T-helper 22 cell (primary cell): Measurements from ENCODE around the gene STRN3.
A peak's percentile ranks its signal among the peaks of the same experiment; 100 is the strongest.
"Not testable (repeated sequence)": the region's sequence is repeated elsewhere in the genome, so short reads cannot be mapped to it uniquely, and the experiment has no call there.

Source experiments
- DNase-seq: peaks from one replicate; pipeline ENCODE4 v3.0.0-alpha.2; 2020; ENCODE audit warnings: low read depth

STRN3 gene

DNA sequence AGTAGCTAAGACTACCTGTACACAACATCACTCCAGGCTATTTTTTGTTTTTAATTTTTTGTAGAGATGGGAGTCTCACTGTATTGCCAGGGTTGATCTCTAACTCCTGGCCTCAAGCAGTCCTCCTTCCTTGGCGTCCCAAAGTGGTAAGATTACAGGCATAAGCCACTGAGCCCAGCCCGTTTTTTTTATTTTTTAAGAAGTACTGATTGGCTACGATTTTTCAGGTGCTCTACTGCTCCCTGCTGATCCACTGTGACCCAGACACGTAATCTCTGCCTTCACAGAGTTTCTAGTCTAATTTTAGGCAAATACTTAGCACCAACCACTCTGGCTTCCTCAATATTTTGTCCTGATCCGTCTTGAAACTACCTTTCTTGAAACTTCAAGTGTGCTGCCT is 4.3 kb upstream of the STRN3 start:
- DNase-seq: no peak

DNA sequence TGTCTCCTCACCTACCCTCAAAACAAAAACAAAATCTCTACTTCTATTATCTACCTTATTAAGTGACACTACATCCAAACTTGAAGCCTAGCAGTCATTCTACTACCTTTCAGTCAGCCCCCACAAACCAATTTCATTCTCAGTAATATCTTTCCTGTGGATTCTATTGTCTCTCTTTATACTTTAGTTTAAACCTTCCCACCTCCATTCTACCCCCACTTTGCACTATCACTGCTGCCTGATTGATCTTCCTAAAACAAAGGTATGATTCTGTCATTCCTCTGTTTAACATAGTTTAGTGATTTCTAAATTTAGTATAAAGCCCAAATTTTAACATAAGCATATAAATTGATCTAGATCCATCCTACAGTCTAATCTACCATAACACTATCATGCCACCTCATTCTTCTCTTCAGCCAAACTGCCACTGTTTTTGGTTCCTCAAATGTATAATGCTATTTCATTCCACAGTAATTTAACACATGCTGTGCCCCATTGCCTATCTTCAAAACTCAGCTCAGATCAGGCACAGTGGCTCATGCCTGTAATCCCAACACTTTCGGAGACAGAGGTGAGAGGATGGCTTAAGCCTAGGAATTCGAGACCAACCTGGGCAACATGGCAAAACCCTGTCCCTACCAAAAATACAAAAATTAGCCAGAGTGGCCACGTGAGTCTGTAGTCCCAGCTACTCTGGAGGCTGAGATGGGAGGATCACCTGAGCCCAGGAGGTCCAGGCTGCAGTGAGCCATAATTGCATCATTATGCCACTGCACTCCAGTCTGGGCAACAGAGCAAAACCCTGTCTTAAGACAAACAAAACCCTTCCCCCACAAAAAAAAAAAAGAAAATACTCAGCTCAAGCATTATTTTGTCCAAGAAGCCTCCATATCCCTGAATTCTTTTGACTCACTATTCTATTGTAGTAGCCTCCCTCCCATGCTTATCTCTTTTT is 3.1 kb upstream of the STRN3 start:
- DNase-seq: no peak

DNA sequence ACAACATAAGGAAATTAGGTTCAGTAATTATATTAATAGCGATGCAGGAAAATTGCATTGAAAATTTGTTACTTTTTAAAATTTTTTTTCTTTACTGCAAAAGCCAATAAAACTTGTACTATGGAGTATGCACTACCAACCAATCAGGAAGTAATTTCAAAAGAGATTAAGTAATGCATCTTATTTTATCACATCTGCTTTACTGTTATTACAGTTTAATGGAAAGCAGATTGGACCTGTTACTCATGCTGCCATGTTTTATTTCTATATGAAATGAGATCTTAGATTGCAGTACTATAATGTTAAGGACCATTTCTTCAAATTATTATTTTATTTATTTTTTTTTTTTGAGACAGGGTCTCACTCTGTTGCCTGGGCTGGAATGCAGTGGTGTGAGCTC is 1.7 kb upstream of the STRN3 start:
- DNase-seq: no peak

DNA sequence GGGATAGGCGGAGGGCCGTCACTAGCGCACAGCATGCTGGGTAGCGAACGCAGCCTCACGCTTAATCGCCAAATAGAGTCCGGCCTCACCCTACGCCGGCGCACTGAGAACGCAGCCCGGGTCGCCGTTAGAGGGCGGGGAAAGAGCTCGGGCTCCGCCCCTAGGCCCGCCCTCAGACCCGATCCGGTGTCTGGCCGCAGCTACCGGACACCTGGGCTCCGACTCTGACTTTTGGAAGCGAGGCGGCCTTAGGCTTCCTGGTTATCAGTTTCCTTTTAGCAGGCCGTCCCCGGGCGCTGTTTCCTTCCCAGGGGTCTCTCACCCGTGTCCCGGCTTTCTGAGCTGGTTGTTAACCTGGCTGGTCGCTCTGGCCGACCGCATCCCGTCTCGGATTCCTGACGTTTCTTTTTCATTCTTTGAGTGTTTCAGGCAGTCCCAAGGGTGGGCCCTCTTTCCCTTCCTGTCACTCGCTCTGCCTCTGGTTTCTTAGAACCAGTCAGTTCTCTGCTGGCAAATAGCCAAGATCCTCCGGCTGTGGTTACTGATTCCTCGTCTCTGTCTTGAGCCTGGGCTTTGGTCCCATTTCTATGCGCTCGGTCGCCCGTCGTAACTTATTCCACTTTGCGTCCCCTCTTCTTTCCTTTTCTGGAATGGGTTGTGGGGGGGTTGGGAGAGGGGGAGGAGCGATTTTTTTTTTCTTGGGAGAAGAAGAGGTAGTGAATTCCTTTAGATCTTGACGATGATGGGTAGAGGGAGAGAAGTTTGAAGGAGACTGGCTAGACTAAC is 464 bp upstream of the STRN3 start:
- peak; percentile 87 for DNase-seq

DNA sequence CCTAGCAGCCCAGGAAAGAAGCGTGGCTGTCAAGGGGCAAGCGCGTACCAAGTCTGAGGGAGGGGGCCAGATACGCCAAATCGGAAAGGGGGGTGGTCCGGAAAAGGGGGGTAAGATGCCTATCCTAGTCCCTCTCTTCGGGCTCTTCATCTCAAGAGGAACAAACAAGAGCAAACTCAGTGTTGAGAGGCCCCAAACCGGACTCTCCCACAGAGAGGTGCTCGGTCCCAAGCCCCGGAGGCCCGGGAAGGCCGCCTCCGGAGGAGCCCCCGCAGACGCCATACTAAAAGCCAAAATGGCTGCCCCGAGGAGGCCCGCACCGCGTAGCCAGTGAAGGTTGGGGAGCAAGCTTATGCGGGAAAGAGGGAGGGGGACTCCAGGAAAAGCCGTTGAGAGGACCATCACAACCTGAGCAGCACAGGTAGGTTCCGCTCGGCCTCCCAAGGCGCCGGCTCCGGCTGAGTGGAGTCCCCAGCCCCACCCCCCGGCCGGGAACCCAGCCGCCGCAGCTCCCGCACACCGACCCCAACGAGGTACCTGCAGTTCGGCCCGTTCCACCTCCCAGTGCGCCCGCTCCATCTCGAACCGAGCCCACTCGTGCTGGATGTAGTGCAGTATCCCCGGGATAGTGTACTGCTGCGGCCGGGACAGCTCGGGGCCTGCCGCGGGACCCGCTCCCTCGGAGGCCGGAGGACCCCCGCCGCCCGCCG is 657 bp downstream of the STRN3 start, which contains the start of gene AP4S1:
Gene AP4S1, plus strand, starts transcription at position 283 of the 710 bp plus-strand sequence. CDS start 40,548 bp downstream, outside the sequence.
- DNase-seq: peak; percentile 11

DNA sequence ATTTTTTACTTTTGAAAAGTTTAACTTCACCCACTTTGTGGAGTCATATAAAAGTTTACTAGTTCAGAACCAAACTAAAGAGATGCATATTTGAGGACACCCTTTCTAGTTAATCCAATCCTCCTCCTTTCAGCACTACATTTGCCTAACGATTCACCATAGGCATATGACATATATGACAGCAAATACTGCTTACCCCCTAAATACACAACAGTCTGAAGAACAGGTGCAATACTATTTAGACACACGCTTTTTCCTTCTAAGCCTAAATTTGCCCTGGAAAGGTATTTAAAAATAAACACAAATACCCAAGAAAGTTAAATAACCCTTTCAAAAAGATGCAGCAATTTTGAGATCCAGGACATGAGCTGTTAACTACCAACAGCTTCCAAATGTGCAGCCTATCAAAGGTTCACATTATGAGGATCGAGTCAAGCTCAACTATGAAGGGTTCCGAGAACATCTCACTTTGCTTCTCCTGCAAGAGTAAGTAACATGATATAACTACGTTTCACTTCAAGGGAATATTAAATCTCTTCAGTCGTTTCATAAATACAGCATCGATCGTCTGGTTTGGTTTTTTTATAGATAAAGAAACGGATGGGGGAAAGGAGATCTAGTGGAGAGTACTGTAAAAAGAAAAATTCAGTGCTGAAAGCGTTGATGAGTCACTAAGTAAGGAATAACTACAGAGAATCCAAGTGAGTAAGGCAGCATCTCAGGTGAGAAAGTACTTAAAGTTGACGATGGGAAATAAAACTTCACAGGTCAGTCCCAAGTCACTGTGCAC is 1.4 kb downstream of the STRN3 start:
- DNase-seq: no peak

DNA sequence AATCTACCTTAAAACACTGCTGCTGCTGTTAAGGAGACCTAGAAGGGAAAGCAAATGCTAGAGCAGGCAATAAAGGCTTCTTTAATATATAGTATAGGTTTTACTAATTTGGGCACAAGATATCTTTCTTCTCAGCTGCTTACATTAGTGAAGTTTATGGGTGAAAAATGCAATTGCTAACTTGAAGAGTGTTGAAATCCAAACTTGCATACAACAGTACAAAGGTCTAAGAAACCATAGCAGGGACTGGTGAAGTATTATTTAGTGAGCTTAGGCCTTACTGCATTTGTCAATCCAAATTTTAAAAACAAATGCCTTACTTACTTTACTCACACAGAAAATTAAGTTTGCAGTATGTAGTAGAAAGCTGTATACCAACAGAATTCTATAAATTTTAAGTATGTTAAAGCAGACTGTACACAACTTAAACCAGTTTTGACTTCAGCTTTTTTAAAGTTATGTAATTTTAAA is 2.1 kb downstream of the STRN3 start:
- no peak for DNase-seq

DNA sequence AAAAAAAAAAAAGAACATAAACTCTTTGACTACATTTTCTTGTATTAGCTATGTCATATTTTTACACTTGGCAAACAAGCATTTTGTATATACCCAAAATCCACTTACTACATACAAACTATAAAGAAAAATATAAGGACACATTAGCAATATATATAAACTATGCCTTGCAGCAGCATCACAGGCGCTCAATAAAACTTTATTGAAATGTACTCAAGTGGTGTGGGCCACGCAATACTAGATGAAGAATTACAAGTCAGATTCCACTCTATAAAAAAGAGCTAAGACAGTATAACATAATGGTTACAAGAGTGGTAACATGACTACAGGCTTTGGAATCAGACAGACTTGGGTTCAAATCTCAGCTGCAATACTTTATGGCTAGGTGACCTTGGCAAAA is 3.8 kb downstream of the STRN3 start:
- DNase-seq: no peak

DNA sequence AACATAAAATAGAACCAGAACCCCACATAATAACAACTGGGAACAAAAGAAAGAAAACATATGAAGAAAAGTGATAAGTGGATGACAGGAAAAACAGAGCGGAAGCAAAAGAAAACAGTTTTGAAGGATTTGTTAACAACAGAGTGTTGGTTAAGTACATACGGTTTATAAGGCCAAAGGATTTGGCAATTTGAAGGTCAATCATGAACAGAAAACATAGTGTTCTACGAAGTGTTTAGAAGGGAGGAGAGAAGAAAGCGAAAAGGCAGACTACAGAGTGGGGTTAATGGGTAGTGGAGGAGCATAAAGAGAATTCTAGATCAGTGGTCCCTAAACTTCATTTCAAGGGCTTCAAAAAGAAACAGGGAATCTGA is 4.6 kb downstream of the STRN3 start:
- DNase-seq: no peak

DNA sequence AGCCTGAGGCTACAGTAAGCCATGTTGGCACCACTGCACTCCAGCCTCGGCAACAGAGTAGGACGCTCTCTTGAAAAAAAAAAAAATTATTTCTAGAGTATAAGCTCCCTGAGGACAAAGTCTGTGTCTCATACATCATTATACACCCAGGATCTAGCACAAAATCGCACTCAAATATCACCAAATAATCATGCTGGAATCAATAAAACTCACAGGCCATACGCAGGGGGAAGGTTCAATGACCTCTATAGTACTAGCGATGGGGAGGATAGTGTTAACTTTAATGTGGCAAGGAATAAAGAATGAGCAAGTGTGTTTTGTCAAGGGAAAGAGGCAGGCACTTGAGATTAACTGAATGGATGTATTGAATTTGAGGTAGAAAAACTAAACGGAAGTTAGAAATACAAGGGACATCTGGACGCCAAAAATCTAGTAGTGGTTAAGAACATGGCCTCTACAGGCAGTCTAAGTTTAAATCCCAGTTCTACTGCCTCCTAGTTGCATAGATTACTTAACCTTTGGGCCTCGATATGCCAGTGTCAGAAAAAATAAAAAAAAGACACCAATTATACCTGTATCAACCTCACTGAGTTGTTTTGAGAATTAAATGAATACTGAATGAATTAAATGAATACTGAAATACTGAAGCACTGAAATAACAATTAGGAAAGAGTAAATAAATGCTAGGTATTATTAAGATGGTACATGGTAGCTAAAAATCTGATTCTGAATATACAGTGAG is 5.2 kb downstream of the STRN3 start:
- no peak for DNase-seq

DNA sequence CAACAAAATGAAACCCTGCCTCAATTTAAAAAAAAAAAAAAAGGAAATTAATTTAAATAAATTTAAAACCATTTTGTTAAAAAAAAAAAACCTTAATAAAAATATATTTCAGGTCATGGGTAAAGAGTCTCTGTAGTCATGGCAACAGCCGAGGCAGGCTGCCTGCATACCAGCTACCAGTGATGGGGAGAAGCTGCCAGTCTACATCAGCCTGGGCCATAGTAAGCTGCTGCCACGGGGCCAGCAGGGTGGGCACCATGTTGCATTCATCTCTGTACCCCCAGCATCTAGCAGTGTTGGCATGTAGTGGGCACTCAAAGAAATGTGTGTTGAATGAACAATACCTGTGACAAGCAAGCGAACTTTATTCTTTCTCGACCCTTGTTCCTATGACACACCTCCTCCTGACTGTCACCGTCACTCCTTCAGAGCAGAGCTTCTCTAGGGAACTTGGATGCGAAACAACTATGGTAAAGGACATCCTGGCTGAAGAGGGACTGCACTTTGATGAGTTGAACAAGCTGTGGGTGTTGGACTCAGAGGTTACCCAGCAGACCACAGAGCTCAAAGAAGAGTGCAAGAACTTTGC is 8.0 kb downstream of the STRN3 start:
- DNase-seq: no peak

DNA sequence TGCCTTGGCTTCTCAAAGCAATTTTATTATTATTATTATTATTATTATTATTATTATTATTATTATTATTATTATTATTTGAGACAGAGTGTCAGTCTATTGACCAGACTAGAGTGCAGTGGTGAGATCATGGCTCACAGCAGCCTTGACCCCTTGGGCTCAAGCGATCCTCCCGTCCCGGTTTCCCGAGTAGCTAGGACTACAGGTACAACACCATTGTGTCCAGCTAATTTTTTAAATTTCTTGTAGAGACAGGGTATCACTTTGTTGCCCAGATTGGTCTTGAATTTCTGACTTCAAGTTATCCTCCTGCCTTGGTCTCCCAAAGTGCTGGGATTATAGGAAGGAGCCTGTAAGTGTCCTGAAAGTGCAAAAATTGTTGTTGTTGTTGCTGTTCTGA is 12.3 kb downstream of the STRN3 start:
- DNase-seq: no peak

DNA sequence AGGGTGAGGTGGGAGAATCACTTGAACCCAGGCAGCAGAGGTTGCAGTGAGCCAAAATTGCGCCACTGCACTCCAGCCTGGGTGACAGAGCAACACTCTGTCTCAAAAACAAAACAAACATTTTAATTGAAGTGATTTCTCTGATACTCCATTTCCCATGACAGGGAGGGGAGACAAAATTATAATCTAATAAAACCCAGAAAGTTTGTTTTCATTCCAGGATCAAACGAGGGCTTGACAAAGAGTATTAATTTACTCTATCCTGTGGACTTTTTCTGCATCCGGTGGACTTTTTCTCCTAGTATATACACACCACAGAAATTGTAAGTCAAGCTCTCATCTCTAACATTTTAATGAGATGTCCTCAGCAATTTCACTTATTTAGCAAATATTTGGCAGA is 15.2 kb downstream of the STRN3 start:
- DNase-seq: no peak

DNA sequence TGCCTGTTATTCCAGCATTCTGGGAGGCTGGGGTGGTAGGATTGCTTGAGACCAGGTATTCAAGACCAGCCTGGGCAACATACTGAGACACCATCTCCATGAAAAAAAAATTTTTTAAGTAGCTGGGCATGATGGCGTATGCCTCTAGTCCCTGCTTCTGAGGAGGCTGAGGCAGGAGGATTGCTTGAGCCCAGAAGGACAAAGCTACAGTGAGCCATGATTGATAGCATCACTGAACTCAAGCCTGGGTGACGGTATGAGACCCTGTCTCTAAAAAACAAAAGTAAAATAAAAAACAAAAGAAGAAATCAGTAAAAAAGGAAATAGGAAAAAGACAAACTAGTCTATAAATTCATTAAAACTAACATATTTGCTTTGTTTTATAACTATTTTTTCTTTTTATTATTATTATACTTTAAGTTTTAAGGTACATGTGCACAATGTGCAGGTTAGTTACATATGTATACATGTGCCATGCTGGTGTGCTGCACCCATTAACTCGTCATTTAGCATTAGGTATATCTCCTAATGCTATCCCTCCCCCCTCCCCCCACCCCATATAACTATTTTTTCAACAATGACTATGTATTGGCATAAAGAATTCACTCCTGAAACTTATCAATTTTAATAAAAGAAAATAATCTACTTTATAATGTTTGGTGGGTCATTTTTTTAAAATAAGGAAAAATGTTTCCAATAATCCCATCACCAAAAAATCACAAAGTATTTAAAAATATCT is 16.2 kb downstream of the STRN3 start:
- no peak for DNase-seq

DNA sequence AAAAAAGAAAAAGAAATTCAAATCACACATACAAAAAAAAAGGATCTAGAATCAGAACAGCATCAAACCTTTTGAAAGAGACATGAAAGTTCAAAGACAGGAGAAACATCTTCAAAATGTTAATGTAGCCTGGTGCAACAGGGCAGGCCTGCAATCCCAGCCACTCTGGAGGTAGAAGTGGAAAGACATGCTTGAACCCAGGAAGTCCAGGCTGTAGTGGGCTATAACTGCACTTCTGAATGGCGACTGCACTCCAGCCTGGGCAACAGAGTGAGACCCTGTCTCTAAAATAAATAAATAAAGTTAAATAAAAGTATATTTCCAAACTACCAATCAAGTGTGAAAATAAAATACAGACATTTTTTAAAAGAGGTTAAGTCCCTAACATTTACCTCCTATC is 19.5 kb downstream of the STRN3 start:
- DNase-seq: no peak

DNA sequence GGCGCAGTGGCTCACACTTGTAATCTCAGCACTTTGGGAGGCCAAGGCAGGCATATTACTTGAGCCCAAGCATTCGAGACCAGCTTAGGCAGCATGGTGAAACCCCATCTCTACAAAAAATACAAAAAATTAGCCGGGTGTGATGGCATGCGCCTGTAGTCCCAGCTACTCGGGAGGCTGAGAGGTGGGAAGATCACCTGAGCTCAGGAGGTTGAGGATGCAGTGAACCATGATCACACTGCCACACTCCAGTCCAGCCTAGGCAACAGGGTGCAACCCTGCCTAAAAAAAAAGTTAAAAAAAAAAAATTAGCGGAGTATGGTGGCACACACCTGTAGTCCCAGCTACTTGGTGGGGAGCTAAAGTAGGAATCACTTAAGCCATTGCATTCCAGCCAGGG is 22.2 kb downstream of the STRN3 start:
- not testable (repeated sequence) for DNase-seq

DNA sequence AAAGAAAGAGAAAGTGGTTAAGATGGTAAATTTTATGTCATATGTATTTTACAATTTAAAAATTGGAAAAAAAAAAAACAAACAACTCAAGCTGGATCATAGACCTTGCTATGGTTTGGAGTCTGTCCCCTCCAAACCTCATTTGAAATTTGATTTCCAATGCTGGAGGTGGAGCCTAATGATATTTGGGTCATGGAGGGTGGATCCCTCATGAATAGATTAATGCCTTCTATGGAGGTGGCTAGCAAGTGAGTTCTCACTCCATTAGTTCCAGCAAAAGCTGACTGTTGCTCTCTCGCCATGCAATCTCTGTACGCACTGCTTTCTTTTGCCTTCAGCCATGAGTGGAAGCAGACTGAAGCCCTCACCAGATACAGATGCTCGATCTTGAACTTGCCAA is 22.9 kb downstream of the STRN3 start:
- DNase-seq: no peak

DNA sequence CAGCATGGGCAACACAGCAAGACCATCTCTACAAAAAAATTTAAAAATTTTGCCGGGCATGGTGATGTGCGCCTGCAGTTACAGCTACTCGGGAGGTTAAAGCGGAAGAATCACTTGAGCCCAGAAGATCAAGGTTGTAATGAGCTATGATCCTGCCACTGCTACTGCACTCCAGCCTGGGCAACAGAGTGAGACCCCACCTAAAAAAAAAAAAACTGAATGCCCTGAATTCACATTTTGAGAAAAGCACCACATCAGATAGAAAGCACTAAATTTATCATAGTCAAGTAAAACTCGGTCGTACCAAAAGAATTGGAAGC is 24.9 kb downstream of the STRN3 start:
- no peak for DNase-seq

DNA sequence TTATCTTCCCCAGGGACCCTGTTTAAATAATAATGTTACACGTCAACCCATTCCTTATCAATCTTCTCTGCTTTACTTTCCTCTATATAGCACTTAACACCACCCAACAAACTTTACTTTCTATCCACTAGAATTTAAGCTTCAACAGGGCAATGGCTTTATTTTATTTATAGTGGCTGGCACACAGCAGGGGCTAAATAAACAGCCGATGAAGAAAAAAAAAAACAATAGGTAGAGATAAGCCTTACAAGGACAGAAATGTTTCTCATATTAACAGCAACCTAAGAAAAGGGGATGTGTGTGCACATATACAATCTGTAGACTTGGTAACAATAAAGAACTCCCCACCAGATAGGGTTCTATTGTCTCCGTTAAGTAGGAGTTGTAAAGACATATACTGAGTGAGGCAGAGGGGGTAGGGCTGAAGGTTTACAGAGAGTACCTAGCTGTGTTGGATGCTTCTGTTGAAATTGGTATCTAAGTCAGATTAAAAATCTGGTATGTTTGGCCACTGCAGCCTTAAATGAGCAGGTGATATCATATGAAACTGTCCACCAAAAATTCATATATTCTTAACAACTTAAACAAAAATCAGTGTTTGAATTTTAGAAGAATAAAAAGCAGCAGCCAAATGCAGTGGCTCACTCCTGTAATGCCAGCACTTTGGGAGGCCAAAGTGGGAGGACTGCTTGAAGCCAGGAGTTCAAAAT is 25.4 kb downstream of the STRN3 start:
- DNase-seq: no peak
